ENCODE measurements around the gene PLSCR5. TPM values are rescaled to one million over a fixed set of nuclear protein-coding genes. Genes with fewer than 3 reads are reported as not detected.

Gene PLSCR5
- total RNA-seq, 1 donor from 2014 or later, result not detected

DNA sequence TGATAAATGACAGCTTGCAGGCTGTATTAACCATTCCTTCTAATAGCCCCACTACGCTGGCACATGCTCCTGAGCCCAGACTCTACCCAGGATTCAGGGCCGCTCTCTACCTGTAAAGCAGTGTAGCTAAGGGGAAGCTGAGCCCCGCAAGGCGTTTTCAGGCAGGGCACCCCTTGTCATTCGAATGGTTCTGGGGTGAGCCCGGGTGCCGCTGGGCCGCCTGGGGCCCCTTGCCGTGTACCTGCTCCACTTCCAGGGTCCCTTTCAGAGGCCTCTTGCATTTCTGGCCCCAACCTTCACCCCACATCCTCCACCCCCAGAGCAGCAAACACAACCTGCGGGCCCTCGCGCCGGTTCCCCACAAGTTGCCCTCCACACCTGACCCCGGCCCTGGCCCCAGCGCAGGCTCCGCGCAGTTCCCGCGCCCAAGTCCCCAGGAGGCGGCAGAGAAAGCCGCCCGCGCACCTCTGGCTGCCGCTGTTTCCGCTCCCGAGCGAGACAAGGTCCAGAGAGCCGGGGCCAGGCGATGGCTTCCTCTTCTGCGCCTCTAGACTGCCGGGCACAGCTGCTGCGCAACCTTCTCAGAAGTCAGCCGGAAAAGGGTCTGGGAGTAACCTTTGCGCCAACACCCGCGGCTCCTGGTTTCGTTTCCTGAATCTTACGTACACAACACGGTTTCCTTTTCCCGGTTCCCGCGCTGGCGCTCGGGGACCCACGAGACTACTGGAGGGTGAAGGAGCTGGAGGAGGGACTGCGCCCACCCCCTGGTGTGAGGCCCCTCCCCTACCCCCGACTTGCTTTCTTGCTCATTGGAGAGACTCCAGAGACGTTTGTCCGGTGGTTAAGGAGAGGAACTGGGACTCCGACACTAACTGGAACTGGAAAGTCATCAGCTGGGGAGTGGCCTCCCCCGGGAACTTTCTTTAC lies 60.9 kb downstream of the PLSCR5 start, which contains the start of gene PLSCR1:
PLSCR1 (minus strand) TSS at position 606 of the 927 bp plus-strand sequence. CDS start 8,055 bp downstream, outside the sequence.
- no peaks in the 10 kb centered on the region for H3K36me3 ChIP-seq
- DNase-seq (ENCODE audit: low spot score in 2 of 2), result peak; percentile 91 to 98
- no peaks in the 10 kb centered on the region for H3K9me3 ChIP-seq
- peak in 1 of 3 experiments; percentile 4 for TF ChIP-seq CTCF (IDR thresholded peaks at IDR 0.05)
- peaks cover 0 to 4% of the 10 kb centered on the region in 2 donors for H3K4me1 ChIP-seq
- intact Hi-C loops (cut with DNase I), result loop anchor here (2.0 to 5.0 kb wide), 2 partner anchors 75 to 382 kb away; partner anchors contain the start of genes PLOD2 and PLSCR2
- H3K4me3 ChIP-seq, result peak within 1 kb of the TSS; percentile 80 to 92
- H3K27me3 ChIP-seq, result no peaks in the 10 kb centered on the region
- H3K27ac ChIP-seq, result peak within 1 kb of the TSS; percentile 98

DNA sequence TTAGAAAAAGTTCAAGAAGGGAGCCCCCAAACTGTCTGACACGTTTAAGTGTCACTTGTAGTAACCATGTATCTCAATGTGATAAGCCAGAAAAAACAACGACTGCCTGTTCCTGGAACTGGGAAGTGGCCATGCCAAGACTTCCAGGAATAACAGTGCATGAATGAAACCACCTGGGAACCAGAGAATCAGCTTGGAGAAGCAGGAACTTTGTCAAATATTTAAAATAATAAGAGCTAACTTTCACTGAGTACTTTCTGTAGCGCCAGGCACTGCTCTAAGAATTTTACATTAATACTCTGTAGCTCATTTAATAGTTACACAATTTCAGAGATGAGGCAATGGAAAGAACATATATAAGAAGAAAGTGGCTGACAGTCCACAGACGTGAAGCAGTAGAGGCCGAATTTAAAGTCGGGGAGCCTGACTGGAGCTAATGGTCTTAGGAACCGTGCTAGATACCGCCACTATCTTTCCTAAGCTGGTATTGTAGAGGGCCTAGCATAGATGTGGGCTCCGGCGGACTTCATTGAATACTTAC lies 61.6 kb downstream of the PLSCR5 start:
- TF ChIP-seq CTCF (IDR thresholded peaks at IDR 0.05), result no peak

GRCh38 chr3:146542978-146543377 lies 62.2 kb downstream of the PLSCR5 start:
- intact Hi-C loops (cut with DNase I), result loop anchor here (5.0 kb wide), 1 partner anchor 381 kb away; the partner anchor contains the start of gene PLOD2
- Histone ChIP-seq H3K9me3 (no peaks in the 10 kb centered on the region), H3K27me3 (no peaks in the 10 kb centered on the region), H3K36me3 (no peaks in the 10 kb centered on the region), H3K4me1 (peaks cover 0 to 4% of the 10 kb centered on the region in 2 donors), H3K4me3 (peak overlapping the region; percentile 80 to 92), H3K27ac (peak overlapping the region; percentile 98)
- DNase-seq (ENCODE audit: low spot score in 2 of 2), result no peak
- no peak for TF ChIP-seq CTCF (IDR thresholded peaks at IDR 0.05)

More for the DNA sequence above, 61.6 kb downstream of the PLSCR5 start:
- Histone ChIP-seq H3K36me3 (no peaks in the 10 kb centered on the region), H3K27ac (peak overlapping the region; percentile 98), H3K4me1 (peaks cover 0 to 4% of the 10 kb centered on the region in 2 donors), H3K9me3 (no peaks in the 10 kb centered on the region), H3K27me3 (no peaks in the 10 kb centered on the region), H3K4me3 (peak overlapping the region; percentile 80 to 92)
- DNase-seq (ENCODE audit: low spot score in 2 of 2), result peak in 1 of 2 donors; percentile 69
- intact Hi-C loops (cut with DNase I), result loop anchor here (2.0 to 5.0 kb wide), 2 partner anchors 75 to 381 kb away; partner anchors contain the start of genes PLOD2 and PLSCR2

DNA sequence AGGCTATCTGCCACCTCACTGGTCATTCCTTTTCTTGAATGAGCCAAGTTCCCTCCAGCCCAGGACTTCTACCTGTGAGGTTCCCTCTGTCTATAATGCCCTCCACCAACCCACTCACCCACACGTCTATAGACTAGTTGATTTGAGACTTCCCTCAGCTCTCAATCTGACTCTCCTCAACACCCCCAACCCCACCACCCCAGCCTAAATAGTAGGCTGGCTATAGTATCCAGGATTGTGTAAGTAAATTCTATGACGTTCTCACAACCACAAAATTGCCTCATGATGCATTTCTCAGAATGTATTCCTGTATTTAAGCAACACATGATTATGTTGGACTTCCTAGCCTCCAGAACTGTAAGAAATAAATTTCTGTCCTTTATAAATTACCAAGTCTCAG lies 63.0 kb downstream of the PLSCR5 start:
- Histone ChIP-seq H3K27ac (peak overlapping the region; percentile 20 to 98), H3K4me1 (peaks cover 0 to 7% of the 10 kb centered on the region in 2 donors), H3K9me3 (no peaks in the 10 kb centered on the region), H3K27me3 (no peaks in the 10 kb centered on the region), H3K36me3 (no peaks in the 10 kb centered on the region), H3K4me3 (peak overlapping the region; percentile 80 to 92)
- DNase-seq (ENCODE audit: low spot score in 2 of 2), result no peak
- TF ChIP-seq CTCF (IDR thresholded peaks at IDR 0.05), result no peak
- intact Hi-C loops (cut with DNase I), result loop anchor here (5.0 kb wide), 1 partner anchor 380 kb away; the partner anchor contains the start of gene PLOD2

DNA sequence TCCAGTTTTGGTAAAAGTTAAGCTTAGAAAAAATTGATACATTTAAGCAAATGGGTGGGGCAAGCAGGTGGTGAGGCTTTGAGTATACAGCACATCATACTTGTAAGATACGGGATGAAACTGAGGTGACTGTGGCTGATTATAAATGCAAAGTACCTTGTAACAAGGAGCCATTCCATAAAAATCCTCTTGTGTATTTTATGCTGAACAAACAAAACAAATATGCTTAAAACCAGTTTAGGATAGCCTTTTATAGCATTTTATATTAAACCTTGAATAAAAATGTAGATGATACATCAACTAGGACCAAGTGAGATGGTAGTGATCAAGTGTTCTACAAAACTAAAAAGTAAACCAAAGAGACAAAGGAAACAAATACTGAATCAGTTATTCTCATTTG lies 64.2 kb downstream of the PLSCR5 start:
- intact Hi-C loops (cut with DNase I), result loop anchor here (5.0 kb wide), 1 partner anchor 379 kb away; the partner anchor contains the start of gene PLOD2
- no peak for DNase-seq (ENCODE audit: low spot score in 2 of 2)
- Histone ChIP-seq H3K27ac (peak overlapping the region in 1 of 2 donors; percentile 10), H3K4me1 (peaks cover 0 to 12% of the 10 kb centered on the region in 2 donors), H3K9me3 (no peaks in the 10 kb centered on the region), H3K36me3 (no peaks in the 10 kb centered on the region), H3K27me3 (no peaks in the 10 kb centered on the region), H3K4me3 (peak overlapping the region in 1 of 2 donors; percentile 92)
- no peak for TF ChIP-seq CTCF (IDR thresholded peaks at IDR 0.05)

Measured in ascending aorta (tissue), 2 donors.